GM12874 (cell line): ENCODE results near the gene TRH.

Experiments
- TF ChIP-seq, protein P1 (sequence below): IDR thresholded peaks from 2 replicates; pipeline ENCODE4 v1.5.1; 2011; ENCODE audit warnings: low read depth, mild to moderate bottlenecking, control low read depth, low read length, moderate library complexity; ENCODE audit not compliant: insufficient read depth

TRH gene

DNA sequence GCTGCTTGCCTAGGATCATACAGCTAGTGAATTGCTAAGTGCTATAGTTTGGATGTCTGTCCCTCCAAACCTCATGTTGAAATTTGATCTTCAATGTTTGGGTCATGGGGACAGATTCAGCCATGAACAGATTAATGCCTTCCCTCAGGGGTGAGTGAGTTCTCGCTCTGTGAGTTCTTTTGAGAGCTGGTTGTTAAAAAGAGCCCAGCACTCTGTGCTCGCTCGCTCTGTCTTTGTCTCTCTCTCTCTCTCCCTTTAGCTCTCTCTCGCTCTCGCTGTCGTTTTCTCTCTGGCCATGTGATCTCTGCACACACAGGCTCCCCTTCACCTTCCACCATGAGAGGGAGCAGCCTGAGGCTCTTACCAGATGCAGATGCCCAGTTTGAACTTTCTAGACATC is 14.9 kb downstream of the TRH start:
- TF ChIP-seq, protein P1, sequence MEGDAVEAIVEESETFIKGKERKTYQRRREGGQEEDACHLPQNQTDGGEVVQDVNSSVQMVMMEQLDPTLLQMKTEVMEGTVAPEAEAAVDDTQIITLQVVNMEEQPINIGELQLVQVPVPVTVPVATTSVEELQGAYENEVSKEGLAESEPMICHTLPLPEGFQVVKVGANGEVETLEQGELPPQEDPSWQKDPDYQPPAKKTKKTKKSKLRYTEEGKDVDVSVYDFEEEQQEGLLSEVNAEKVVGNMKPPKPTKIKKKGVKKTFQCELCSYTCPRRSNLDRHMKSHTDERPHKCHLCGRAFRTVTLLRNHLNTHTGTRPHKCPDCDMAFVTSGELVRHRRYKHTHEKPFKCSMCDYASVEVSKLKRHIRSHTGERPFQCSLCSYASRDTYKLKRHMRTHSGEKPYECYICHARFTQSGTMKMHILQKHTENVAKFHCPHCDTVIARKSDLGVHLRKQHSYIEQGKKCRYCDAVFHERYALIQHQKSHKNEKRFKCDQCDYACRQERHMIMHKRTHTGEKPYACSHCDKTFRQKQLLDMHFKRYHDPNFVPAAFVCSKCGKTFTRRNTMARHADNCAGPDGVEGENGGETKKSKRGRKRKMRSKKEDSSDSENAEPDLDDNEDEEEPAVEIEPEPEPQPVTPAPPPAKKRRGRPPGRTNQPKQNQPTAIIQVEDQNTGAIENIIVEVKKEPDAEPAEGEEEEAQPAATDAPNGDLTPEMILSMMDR: no peak

DNA sequence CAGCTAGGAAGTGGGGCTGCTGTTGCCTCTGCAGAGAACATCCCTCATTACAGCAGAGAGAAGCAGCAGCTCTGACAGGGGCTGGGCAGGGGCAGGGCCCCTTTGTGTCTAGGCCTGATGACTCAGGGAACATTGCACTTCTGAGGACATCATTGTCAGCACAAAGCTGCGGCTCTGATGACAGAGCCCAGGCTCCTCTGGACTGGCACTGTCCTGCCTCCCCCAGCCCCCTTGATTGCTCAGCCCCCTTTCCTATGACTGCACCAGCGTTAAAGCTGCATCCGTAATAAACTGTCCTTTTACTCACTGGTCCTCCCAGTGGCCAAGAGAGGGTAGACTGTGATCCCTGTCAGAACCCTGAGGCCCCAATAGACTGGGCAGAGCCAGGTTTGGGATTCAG is 18.3 kb downstream of the TRH start:
- TF ChIP-seq, protein P1: no peak

DNA sequence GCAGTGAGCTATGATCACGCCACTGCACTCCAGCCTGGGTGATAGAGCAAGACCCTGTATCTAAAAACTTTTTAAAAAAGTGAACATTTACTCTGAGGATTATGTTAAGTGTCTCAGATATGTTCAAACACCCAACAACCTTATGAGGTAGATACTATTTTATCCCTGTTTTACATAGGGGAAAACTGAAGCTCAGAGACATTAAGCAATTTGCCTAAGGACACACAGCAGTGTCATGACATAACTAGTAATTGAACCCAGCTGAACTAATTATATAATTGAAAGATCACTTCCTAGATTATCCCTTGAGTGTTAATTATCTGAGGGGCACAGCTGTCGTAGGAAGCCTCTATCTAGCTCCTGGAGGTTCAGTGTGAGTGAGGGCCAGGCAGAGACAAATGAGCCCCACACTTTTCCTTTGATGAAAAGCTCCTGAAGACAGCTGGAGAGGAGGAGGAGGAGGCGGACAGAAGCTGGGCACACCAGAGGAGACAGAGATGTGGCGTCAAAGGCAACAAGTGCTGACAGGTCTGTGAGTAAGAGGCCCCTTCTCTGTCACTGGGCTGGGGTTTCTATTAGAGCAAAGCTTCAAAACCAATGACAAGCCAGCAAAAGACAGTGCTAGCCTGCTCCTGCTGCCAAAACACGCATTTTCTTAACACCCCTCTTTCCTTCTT is 20.5 kb downstream of the TRH start:
- TF ChIP-seq, protein P1: no peak

- TF ChIP-seq, protein P1: no peak
Observed at GRCh38 chr3:129996073-129996472, 21.6 kb downstream of the TRH start.

DNA sequence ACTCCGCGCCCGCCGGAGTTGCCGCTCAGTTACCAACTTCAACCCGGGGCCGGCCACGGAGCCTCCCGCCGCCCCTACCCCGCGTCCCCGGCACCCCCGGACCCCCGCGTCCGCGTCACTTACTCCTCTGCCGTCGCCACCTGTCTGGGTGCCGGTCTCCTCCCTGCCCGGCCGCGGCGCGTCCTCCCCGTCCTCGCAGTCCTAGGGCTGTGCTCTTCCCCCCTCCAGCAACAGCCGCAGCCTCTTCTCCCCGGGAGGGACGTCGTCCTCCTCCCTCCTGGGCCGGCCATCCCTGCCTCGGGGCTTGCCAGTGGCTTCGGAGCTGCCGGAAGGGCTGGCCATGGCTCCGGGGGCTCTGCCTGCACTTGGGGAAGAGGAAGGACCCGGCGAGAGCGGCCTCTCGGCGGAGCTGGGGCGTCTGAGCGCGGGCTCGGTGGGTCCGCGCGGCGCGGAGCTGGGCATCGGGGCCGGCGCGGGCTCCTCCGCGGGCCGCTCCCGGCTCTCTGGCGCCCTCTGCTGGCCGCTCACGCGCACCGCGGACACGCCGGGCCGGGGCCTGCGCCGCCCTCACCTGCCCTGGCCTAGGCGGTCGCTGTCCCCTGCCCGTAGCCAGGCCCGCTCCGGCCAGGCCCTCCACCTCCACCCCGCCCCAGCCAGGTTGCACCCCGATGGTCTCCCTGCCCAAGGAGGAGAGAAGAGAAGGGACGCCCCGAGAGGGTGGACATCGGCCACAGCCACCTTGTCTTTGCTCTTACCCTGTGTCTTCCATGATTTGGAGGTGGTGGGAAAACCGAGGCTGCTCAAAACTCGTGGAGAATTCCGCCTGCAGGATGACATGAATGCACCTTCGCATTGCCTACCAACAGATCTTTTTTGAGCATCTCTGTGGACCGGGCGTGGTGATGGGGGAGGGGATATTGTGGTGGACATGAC is 28.4 kb downstream of the TRH start:
- TF ChIP-seq, protein P1: peak; percentile 73

GRCh38 chr3:130010556-130010955 is 36.0 kb downstream of the TRH start:
- TF ChIP-seq, protein P1: no peak

GRCh38 chr3:130014526-130014925 is 40.0 kb downstream of the TRH start:
- TF ChIP-seq, protein P1: no peak
